ENCODE results near the gene CDC14A. TPM values are rescaled to one million over a fixed set of nuclear protein-coding genes. Genes with fewer than 3 reads are reported as not detected.

CDC14A gene
- total RNA-seq, 2 donors from 2014 or later = 9.6 to 16.8 TPM

GRCh38 chr1:100360790-100361510 is 8.6 kb downstream of the CDC14A start:
- Histone ChIP-seq H3K4me1 (no peaks in the 10 kb centered on the region), H3K9ac (ENCODE audit: low read depth in 2 of 2, low read length in 2 of 2) (no peak overlapping the region), H3K27me3 (no peaks in the 10 kb centered on the region), H3K27ac (no peak overlapping the region), H3K36me3 (no peaks in the 10 kb centered on the region), H3K4me3 (no peak overlapping the region), H3K9me3 (no peaks in the 10 kb centered on the region)
- intact Hi-C loops (cut with DNase I) = no loop called here
- no peak for TF ChIP-seq CTCF (IDR thresholded peaks at IDR 0.05)
- DNase-seq = no peak

- H3K9me3 ChIP-seq = no peaks in the 10 kb centered on the region
- H3K27ac ChIP-seq = no peak overlapping the region
- no peaks in the 10 kb centered on the region for H3K27me3 ChIP-seq
- H3K4me3 ChIP-seq = no peak overlapping the region
- H3K4me1 ChIP-seq = no peaks in the 10 kb centered on the region
- DNase-seq = no peak
- no peak for TF ChIP-seq CTCF (IDR thresholded peaks at IDR 0.05)
- intact Hi-C loops (cut with DNase I) = no loop called here
- no peaks in the 10 kb centered on the region for H3K36me3 ChIP-seq
- no peak overlapping the region for H3K9ac ChIP-seq (ENCODE audit: low read depth in 2 of 2, low read length in 2 of 2)
Measured at GRCh38 chr1:100361511-100362089, 9.3 kb downstream of the CDC14A start.

GRCh38 chr1:100362821-100363466 is 10.6 kb downstream of the CDC14A start:
- intact Hi-C loops (cut with DNase I) = no loop called here

GRCh38 chr1:100363831-100364230 is 11.5 kb downstream of the CDC14A start:
- H3K36me3 ChIP-seq = no peaks in the 10 kb centered on the region
- no peak for TF ChIP-seq CTCF (IDR thresholded peaks at IDR 0.05)
- no peak for DNase-seq
- no peak overlapping the region for H3K4me3 ChIP-seq
- H3K9me3 ChIP-seq = no peaks in the 10 kb centered on the region
- no peaks in the 10 kb centered on the region for H3K27me3 ChIP-seq
- H3K4me1 ChIP-seq = no peaks in the 10 kb centered on the region
- intact Hi-C loops (cut with DNase I) = no loop called here
- no peak overlapping the region for H3K27ac ChIP-seq
- H3K9ac ChIP-seq (ENCODE audit: low read depth in 2 of 2, low read length in 2 of 2) = no peak overlapping the region

More at GRCh38 chr1:100362821-100363466, 10.6 kb downstream of the CDC14A start:
- H3K4me3 ChIP-seq = no peak overlapping the region
- no peak for DNase-seq
- no peak for TF ChIP-seq CTCF (IDR thresholded peaks at IDR 0.05)
- no peaks in the 10 kb centered on the region for H3K4me1 ChIP-seq
- no peaks in the 10 kb centered on the region for H3K27me3 ChIP-seq
- no peaks in the 10 kb centered on the region for H3K36me3 ChIP-seq
- H3K9ac ChIP-seq (ENCODE audit: low read depth in 2 of 2, low read length in 2 of 2) = no peak overlapping the region
- H3K9me3 ChIP-seq = no peaks in the 10 kb centered on the region
- no peak overlapping the region for H3K27ac ChIP-seq

GRCh38 chr1:100364697-100365096 is 12.4 kb downstream of the CDC14A start:
- no peak for TF ChIP-seq CTCF (IDR thresholded peaks at IDR 0.05)
- Histone ChIP-seq H3K36me3 (no peaks in the 10 kb centered on the region), H3K27me3 (no peaks in the 10 kb centered on the region), H3K4me3 (no peak overlapping the region), H3K27ac (no peak overlapping the region), H3K9me3 (no peaks in the 10 kb centered on the region), H3K9ac (ENCODE audit: low read depth in 2 of 2, low read length in 2 of 2) (no peak overlapping the region), H3K4me1 (no peaks in the 10 kb centered on the region)
- no peak for DNase-seq
- intact Hi-C loops (cut with DNase I) = no loop called here

Measured in colonic mucosa (tissue), 4 donors.